Activated naive CD4-positive, alpha-beta T cell treated with anti-CD3 and anti-CD28 coated beads for 36 hours (primary cell): ENCODE results near the gene ZNF850. TPM values are rescaled to one million over a fixed set of nuclear protein-coding genes. Genes with fewer than 3 reads are reported as not detected.

ENCODE experiments used
- CTCF ChIA-PET: fragments of 350-600 bp; sonication (Branson Sonifier 250); formaldehyde crosslinking; loops from one replicate; lab custom pipeline; 2021; ENCODE audit warnings: antibody characterized with exemption; lab: Charles Lee
- DNase-seq: peaks from one replicate; pipeline ENCODE4 v3.0.0-alpha.2; 2020
- H3K27ac Mint-ChIP-seq: one replicate; pipeline ENCODE4 v1.8.0; 2021; ENCODE audit warnings: mild to moderate bottlenecking, mixed read lengths
- H3K27me3 Mint-ChIP-seq: one replicate; pipeline ENCODE4 v1.8.0; 2021; ENCODE audit warnings: low read depth, mixed read lengths
- H3K36me3 Mint-ChIP-seq: one replicate; pipeline ENCODE4 v1.8.0; 2021; ENCODE audit warnings: low read depth, mixed read lengths
- H3K4me1 Mint-ChIP-seq: one replicate; pipeline ENCODE4 v1.8.0; 2021; ENCODE audit warnings: low read depth, mixed read lengths
- H3K4me3 Mint-ChIP-seq: one replicate; pipeline ENCODE4 v1.8.0; 2021; ENCODE audit warnings: mild to moderate bottlenecking, moderate library complexity, mixed read lengths
- H3K9me3 Mint-ChIP-seq: one replicate; pipeline ENCODE4 v1.8.0; 2021; ENCODE audit warnings: mixed read lengths
- intact Hi-C: fragments of 100-400 bp; cut with micrococcal nuclease; formaldehyde crosslinking; loops from one replicate; pipeline ENCODE4 v1.15.1; 2023
- total RNA-seq, 2 experiments: library from RNA; stranded (reverse); gene quantifications; one replicate each; pipeline ENCODE4 v1.2.3, GENCODE V29; 2021

The ZNF850 gene
- total RNA-seq, 2 experiments from 2014 or later, result 11.2 to 11.3 TPM

GRCh38 chr19:36686365-36687213 lies 86.0 kb downstream of the ZNF850 start:
- Mint-ChIP-seq H3K27ac (peak overlapping the region; percentile 90), H3K27me3 (no peaks in the 10 kb centered on the region), H3K4me1 (peaks cover 26% of the 10 kb centered on the region), H3K4me3 (peak overlapping the region; percentile 88), H3K36me3 (peaks cover 58% of the 10 kb centered on the region), H3K9me3 (peaks cover 15% of the 10 kb centered on the region)
- DNase-seq, result no peak
- intact Hi-C loops, result loop anchor here (1.0 to 5.0 kb wide), 9 partner anchors 20 to 471 kb away; partner anchors contain the start of genes ZFP82, ZNF146, ZNF260 and ZNF345
- CTCF ChIA-PET, result no interaction called here

DNA sequence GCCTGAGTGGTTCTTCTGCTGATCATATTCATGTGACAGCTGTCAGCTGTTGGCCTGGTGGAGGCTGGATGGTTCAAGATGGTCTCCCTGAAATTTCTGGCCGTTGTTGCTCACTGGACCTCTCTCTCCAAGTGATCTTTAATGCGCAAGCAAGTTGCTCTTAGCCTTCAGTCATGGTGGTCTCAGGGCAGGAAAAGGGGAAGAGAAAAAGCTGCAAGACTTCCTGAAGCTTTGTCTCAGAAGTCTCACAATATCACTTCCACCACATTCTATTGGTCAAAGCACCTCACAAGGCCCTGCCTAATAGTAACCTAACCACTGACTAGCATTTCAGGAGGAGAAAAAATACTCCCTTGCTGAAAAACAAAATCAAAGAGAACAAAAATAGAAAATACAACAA lies 86.8 kb downstream of the ZNF850 start:
- Mint-ChIP-seq H3K4me1 (peaks cover 26% of the 10 kb centered on the region), H3K9me3 (peaks cover 14% of the 10 kb centered on the region), H3K27ac (no peak overlapping the region), H3K4me3 (peak overlapping the region; percentile 88), H3K36me3 (peaks cover 59% of the 10 kb centered on the region), H3K27me3 (no peaks in the 10 kb centered on the region)
- intact Hi-C loops, result loop anchor here (2.0 to 5.0 kb wide), 2 partner anchors 86 to 165 kb away; partner anchors contain the start of genes ZNF345 and ZNF850
- CTCF ChIA-PET, result no interaction called here
- DNase-seq, result no peak

- no peak overlapping the region for H3K4me3 Mint-ChIP-seq
- H3K9me3 Mint-ChIP-seq, result peaks cover 35% of the 10 kb centered on the region
- peaks cover under 1% of the 10 kb centered on the region for H3K4me1 Mint-ChIP-seq
- no peaks in the 10 kb centered on the region for H3K27me3 Mint-ChIP-seq
- peaks cover 59% of the 10 kb centered on the region for H3K36me3 Mint-ChIP-seq
- intact Hi-C loops, result no loop called here
- no peak overlapping the region for H3K27ac Mint-ChIP-seq
- DNase-seq, result no peak
- CTCF ChIA-PET, result no interaction called here
These were observed 93.2 kb downstream of the ZNF850 start for GRCh38 chr19:36679455-36679854.

- CTCF ChIA-PET, result no interaction called here
- intact Hi-C loops, result no loop called here
- Mint-ChIP-seq H3K4me1 (no peaks in the 10 kb centered on the region), H3K9me3 (peaks cover 40% of the 10 kb centered on the region), H3K27ac (no peak overlapping the region), H3K36me3 (peaks cover 53% of the 10 kb centered on the region), H3K4me3 (no peak overlapping the region), H3K27me3 (no peaks in the 10 kb centered on the region)
- no peak for DNase-seq
These were observed 98.4 kb downstream of the ZNF850 start for GRCh38 chr19:36674201-36674600.

DNA sequence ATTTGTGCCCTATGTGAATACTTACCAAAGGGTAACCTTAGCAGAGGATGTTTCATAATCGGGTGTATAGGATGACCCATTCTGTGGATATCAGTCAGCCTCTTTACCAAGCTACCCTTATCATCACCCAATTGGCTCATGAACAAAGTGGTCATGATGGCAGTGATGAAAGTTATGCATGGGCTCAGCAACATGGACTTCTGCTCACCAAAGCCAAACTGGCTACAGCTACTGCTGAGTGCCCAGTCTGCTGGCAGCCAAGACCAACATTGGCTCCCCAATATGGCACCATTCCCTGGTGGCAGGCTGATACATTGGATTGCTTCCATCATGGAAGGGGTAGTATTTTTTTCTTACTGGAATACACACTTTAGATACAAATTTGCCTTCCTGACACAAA lies 100.2 kb downstream of the ZNF850 start:
- CTCF ChIA-PET, result no interaction called here
- Mint-ChIP-seq H3K36me3 (peaks cover 40% of the 10 kb centered on the region), H3K9me3 (peaks cover 35% of the 10 kb centered on the region), H3K4me1 (peaks cover 5% of the 10 kb centered on the region), H3K27me3 (no peaks in the 10 kb centered on the region), H3K27ac (no peak overlapping the region), H3K4me3 (no peak overlapping the region)
- DNase-seq, result no peak
- intact Hi-C loops, result no loop called here

DNA sequence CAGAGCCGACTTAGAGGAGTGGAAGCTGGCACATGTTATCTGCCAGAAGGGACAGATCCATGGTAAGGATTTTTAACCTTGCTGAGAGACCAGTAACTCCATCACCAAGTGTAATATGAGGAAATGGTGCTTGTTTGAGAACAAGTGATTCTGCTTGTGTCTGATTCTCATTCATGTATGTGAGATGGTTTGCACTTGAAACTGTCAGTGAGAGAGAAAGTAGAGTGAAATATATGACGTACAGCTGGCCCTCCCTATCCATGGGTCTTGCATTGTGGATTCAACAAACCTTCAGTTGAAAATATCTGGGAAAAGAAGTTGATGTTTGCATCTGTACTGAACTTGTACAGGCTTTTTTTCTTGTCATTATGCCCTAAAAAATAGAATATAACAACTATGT lies 104.0 kb downstream of the ZNF850 start:
- no peak for DNase-seq
- peaks cover 56% of the 10 kb centered on the region for H3K36me3 Mint-ChIP-seq
- H3K4me1 Mint-ChIP-seq, result peaks cover 20% of the 10 kb centered on the region
- H3K9me3 Mint-ChIP-seq, result peaks cover 43% of the 10 kb centered on the region
- intact Hi-C loops, result loop anchor here (5.0 kb wide), 2 partner anchors 104 to 799 kb away; partner anchors contain the start of genes ZNF569, ZNF570 and ZNF850
- no peaks in the 10 kb centered on the region for H3K27me3 Mint-ChIP-seq
- peak overlapping the region; percentile 33 for H3K4me3 Mint-ChIP-seq
- no peak overlapping the region for H3K27ac Mint-ChIP-seq
- CTCF ChIA-PET, result no interaction called here

- no peak for DNase-seq
- H3K27me3 Mint-ChIP-seq, result no peaks in the 10 kb centered on the region
- H3K27ac Mint-ChIP-seq, result no peak overlapping the region
- CTCF ChIA-PET, result no interaction called here
- intact Hi-C loops, result loop anchor here (1.0 to 5.0 kb wide), 6 partner anchors 21 to 801 kb away; partner anchors contain the start of genes ZNF345, ZNF382, ZNF567 and ZNF569
- peaks cover 20% of the 10 kb centered on the region for H3K4me1 Mint-ChIP-seq
- H3K36me3 Mint-ChIP-seq, result peaks cover 58% of the 10 kb centered on the region
- H3K9me3 Mint-ChIP-seq, result peaks cover 41% of the 10 kb centered on the region
- peak overlapping the region; percentile 91 for H3K4me3 Mint-ChIP-seq
These were observed 106.8 kb downstream of the ZNF850 start for GRCh38 chr19:36665832-36666231.

Other genes starting within 250 kb of the ZNF850 start
- 1 to 10 TPM; 3.7 to 5.4 TPM for gene ZNF260, start 244.5 kb downstream of the ZNF850 start, total RNA-seq
- gene ZNF529, start 199.5 kb downstream of the ZNF850 start, total RNA-seq, result 10 to 100 TPM; 17.1 to 18.3 TPM
- 1 to 10 TPM; 7.5 to 7.6 TPM for gene ZNF382, start 167.5 kb downstream of the ZNF850 start, total RNA-seq
- gene ZNF461, start 106.0 kb downstream of the ZNF850 start, total RNA-seq, result 1 to 10 TPM; 4.5 to 4.7 TPM
- gene ZNF567, start 85.2 kb downstream of the ZNF850 start, total RNA-seq, result 1 to 10 TPM; 6.0 to 6.8 TPM
- gene ZNF790, start 65.6 kb upstream of the ZNF850 start, total RNA-seq, result 1 to 10 TPM; 4.9 to 5.2 TPM
- gene ZNF345, start 78.1 kb upstream of the ZNF850 start, total RNA-seq, result 1 to 10 TPM; 3.0 to 3.6 TPM
- 1 to 10 TPM; 3.5 to 3.7 TPM for gene ZNF829, start 143.5 kb upstream of the ZNF850 start, total RNA-seq
- 1 to 10 TPM; 5.3 to 6.3 TPM for gene ZNF568, start 143.5 kb upstream of the ZNF850 start, total RNA-seq